ENCODE measurements around the gene HUNK. TPM values are rescaled to one million over a fixed set of nuclear protein-coding genes. Genes with fewer than 3 reads are reported as not detected.
A peak's percentile ranks its signal among the peaks of the same experiment; 100 is the strongest.

Gene HUNK
- total RNA-seq, 4 donors from 2014 or later, result 4.8 to 5.9 (median 5.6) TPM

DNA sequence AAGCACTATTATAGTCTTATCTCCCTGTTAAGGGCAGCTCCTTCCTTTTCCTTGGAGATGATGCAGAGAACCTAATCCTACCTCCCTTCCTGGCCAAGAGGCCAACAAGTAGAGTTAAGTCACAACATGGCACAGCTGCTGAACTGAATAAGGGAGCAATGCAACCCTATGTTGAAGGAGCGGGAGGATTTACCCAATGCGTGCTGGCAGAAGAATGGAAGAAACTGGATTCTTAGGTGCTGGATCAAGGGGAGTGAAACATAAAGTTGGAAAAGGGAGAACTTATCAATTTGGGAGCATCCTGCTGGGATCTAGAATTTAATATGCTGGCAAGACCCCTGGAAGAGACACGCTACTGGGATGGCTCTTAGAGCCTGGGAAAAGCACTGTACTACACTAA lies 12.0 kb upstream of the HUNK start:
- no peak overlapping the region for H3K27ac ChIP-seq
- WGBS, result 95% methylated on average over 3 of the region's 3 CpGs
- no peaks in the 10 kb centered on the region for H3K9me3 ChIP-seq
- H3K4me1 ChIP-seq, result peaks cover 2% of the 10 kb centered on the region
- no peak overlapping the region for H3K4me3 ChIP-seq
- no peaks in the 10 kb centered on the region for H3K36me3 ChIP-seq
- TF ChIP-seq EP300 (IDR thresholded peaks at IDR 0.05), result no peak
- TF ChIP-seq POLR2A (IDR thresholded peaks at IDR 0.05), result no peak
- TF ChIP-seq POLR2AphosphoS5 (IDR thresholded peaks at IDR 0.05), result no peak
- TF ChIP-seq, protein P1, sequence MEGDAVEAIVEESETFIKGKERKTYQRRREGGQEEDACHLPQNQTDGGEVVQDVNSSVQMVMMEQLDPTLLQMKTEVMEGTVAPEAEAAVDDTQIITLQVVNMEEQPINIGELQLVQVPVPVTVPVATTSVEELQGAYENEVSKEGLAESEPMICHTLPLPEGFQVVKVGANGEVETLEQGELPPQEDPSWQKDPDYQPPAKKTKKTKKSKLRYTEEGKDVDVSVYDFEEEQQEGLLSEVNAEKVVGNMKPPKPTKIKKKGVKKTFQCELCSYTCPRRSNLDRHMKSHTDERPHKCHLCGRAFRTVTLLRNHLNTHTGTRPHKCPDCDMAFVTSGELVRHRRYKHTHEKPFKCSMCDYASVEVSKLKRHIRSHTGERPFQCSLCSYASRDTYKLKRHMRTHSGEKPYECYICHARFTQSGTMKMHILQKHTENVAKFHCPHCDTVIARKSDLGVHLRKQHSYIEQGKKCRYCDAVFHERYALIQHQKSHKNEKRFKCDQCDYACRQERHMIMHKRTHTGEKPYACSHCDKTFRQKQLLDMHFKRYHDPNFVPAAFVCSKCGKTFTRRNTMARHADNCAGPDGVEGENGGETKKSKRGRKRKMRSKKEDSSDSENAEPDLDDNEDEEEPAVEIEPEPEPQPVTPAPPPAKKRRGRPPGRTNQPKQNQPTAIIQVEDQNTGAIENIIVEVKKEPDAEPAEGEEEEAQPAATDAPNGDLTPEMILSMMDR (IDR thresholded peaks at IDR 0.05), result no peak
- H3K27me3 ChIP-seq, result no peaks in the 10 kb centered on the region
- no peak for DNase-seq (ENCODE audit: low spot score in 2 of 2)

- H3K27me3 ChIP-seq, result no peaks in the 10 kb centered on the region
- no peak for DNase-seq (ENCODE audit: low spot score in 2 of 2)
- H3K36me3 ChIP-seq, result no peaks in the 10 kb centered on the region
- no peaks in the 10 kb centered on the region for H3K9me3 ChIP-seq
- H3K4me3 ChIP-seq, result no peak overlapping the region
- no peak overlapping the region for H3K27ac ChIP-seq
- 78% methylated on average over 7 of the region's 7 CpGs for WGBS
- TF ChIP-seq POLR2AphosphoS5 (IDR thresholded peaks at IDR 0.05) (no peak), POLR2A (IDR thresholded peaks at IDR 0.05) (no peak), EP300 (IDR thresholded peaks at IDR 0.05) (no peak)
- TF ChIP-seq, protein P1 (IDR thresholded peaks at IDR 0.05), result no peak
- peaks cover 7% of the 10 kb centered on the region for H3K4me1 ChIP-seq
These were observed 10.7 kb upstream of the HUNK start for GRCh38 chr21:31862078-31862477.

DNA sequence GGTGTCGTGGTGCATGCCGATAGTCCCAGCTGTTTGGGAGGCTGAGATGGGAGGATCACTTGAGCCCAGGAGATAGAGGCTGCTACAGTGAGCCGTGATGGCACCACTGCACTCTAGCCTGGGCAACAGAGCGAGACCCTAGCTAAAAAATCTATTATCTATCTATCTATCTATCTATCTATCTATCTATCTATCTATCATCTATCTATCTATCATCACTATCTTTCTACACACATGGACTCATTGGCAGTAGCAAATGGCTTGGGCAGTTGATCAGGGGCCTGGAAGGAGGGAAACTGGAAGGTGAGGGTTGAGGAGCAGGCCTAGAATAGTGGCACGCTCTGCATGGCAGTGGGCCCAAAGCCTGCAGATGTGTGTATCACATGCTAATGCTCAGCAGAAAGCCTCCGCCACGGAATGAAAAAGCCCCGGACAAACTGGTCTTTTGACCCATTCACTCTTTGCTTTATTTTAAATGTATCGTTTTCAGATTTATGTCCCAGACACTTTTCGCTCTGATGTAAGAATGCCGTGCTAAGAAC lies 7.3 kb upstream of the HUNK start:
- 79% methylated on average over 11 of the region's 11 CpGs for WGBS
- Histone ChIP-seq H3K4me3 (no peak overlapping the region), H3K9me3 (no peaks in the 10 kb centered on the region), H3K4me1 (peaks cover 7% of the 10 kb centered on the region), H3K27me3 (peaks cover 6% of the 10 kb centered on the region), H3K36me3 (no peaks in the 10 kb centered on the region), H3K27ac (no peak overlapping the region)
- TF ChIP-seq EP300 (IDR thresholded peaks at IDR 0.05) (no peak), POLR2A (IDR thresholded peaks at IDR 0.05) (no peak), POLR2AphosphoS5 (IDR thresholded peaks at IDR 0.05) (no peak)
- TF ChIP-seq, protein P1 (IDR thresholded peaks at IDR 0.05), result no peak
- DNase-seq (ENCODE audit: low spot score in 2 of 2), result no peak

DNA sequence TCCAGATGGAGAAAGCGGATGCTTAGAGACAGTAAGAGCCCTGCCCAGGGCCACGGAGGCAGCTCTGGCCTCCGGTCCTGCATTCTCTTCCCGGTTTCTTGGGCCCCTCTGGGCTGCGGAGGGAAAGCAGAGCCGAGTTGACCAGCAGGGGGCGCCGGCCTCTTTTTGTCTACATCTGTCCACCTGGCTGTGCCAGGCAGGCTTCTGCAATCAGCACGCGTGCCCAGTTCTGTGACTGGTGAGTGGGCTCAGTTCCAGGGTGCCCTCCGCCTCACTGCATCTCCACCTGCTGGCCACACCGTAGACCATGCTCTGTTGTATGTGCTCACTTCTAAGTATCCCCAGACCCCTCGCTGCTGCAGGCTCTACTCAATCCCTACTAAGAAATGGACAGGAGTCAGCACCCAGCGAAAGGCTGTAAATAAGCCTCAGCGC lies 6.7 kb upstream of the HUNK start:
- H3K27me3 ChIP-seq, result peaks cover 6% of the 10 kb centered on the region
- H3K4me3 ChIP-seq, result no peak overlapping the region
- TF ChIP-seq, protein P1 (IDR thresholded peaks at IDR 0.05), result peak; percentile 77 to 89
- no peak for TF ChIP-seq POLR2A (IDR thresholded peaks at IDR 0.05)
- no peak for TF ChIP-seq POLR2AphosphoS5 (IDR thresholded peaks at IDR 0.05)
- TF ChIP-seq EP300 (IDR thresholded peaks at IDR 0.05), result no peak
- DNase-seq (ENCODE audit: low spot score in 2 of 2), result peak; percentile 90 to 92
- WGBS, result 29% methylated on average over 8 of the region's 15 CpGs
- no peaks in the 10 kb centered on the region for H3K36me3 ChIP-seq
- H3K27ac ChIP-seq, result no peak overlapping the region
- no peaks in the 10 kb centered on the region for H3K9me3 ChIP-seq
- H3K4me1 ChIP-seq, result peaks cover 7% of the 10 kb centered on the region

GRCh38 chr21:31869750-31870149 lies 3.1 kb upstream of the HUNK start:
- Histone ChIP-seq H3K9me3 (no peaks in the 10 kb centered on the region), H3K27ac (no peak overlapping the region), H3K4me3 (no peak overlapping the region), H3K36me3 (no peaks in the 10 kb centered on the region), H3K27me3 (peaks cover 27% of the 10 kb centered on the region), H3K4me1 (peaks cover 29% of the 10 kb centered on the region)
- no peak for DNase-seq (ENCODE audit: low spot score in 2 of 2)
- TF ChIP-seq, protein P1 (IDR thresholded peaks at IDR 0.05), result no peak
- TF ChIP-seq POLR2A (IDR thresholded peaks at IDR 0.05) (no peak), EP300 (IDR thresholded peaks at IDR 0.05) (no peak), POLR2AphosphoS5 (IDR thresholded peaks at IDR 0.05) (no peak)
- WGBS, result 60% methylated on average over 6 of the region's 6 CpGs

Measured in suprapubic skin (tissue), 4 donors.